ENCODE measurements around the gene PLAGL1. TPM values are rescaled to one million over a fixed set of nuclear protein-coding genes. Genes with fewer than 3 reads are reported as not detected.

The PLAGL1 gene
- total and polyA plus RNA-seq, 7 donors = 2.5 to 15.4 (median 3.3) TPM

DNA sequence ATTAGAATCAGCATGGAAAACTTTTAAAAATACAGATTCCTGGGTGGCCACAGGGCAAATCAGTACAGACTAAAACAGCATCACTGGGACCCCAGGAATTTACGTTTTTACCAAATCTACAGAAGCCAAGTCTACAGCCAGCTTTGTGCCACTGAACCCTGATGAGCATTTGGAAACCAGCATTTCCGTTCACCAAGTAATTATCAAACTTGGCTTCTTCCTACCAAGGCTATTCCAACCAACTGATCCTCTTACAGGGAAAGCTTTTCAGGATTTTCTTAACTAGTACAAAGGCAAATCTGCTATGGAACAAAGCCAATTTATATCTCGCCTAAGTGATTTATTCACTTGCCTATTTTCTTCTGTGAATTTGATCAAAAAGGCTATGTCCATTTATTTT lies 47.0 kb downstream of the PLAGL1 start:
- Histone ChIP-seq H3K36me3 (ENCODE audit: insufficient read depth in 1 of 2, low read depth in 1 of 2) (peaks cover 0 to 4% of the 10 kb centered on the region in 2 donors), H3K4me3 (no peak overlapping the region), H3K27ac (no peak overlapping the region), H3K9me3 (no peaks in the 10 kb centered on the region), H3K4me1 (peaks cover 7% of the 10 kb centered on the region), H3K27me3 (ENCODE audit: insufficient read depth in 3 of 3, low read length in 2 of 3) (peaks cover 0 to 3% (median 0%) of the 10 kb centered on the region in 3 donors)
- DNase-seq (no peak), ATAC-seq (no peak)
- TF ChIP-seq, protein P1, sequence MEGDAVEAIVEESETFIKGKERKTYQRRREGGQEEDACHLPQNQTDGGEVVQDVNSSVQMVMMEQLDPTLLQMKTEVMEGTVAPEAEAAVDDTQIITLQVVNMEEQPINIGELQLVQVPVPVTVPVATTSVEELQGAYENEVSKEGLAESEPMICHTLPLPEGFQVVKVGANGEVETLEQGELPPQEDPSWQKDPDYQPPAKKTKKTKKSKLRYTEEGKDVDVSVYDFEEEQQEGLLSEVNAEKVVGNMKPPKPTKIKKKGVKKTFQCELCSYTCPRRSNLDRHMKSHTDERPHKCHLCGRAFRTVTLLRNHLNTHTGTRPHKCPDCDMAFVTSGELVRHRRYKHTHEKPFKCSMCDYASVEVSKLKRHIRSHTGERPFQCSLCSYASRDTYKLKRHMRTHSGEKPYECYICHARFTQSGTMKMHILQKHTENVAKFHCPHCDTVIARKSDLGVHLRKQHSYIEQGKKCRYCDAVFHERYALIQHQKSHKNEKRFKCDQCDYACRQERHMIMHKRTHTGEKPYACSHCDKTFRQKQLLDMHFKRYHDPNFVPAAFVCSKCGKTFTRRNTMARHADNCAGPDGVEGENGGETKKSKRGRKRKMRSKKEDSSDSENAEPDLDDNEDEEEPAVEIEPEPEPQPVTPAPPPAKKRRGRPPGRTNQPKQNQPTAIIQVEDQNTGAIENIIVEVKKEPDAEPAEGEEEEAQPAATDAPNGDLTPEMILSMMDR (IDR thresholded peaks at IDR 0.05) = no peak
- WGBS, 3 donors = 50 to 62% (median 53%) methylated on average over 3 of the region's 3 CpGs
- intact Hi-C loops (cut with DNase I) = no loop called here

DNA sequence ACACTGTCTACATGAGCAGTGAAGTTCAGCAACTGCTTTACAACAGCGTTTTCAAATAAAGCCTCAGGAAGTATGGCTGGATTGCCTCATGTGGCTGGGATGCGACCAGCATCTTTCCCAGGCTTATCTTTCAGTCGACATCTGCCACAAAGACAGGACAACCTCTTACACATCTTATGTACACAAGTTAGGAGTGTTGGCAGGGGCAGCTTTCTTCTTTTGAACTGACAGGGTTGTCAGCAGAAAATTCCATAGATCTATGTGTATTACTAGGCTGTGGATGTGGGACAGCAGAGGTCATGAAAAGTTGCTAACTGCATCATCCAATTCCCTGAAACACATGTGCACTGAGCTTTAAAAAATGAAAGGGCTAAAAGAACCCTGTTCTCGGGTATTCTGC lies 48.1 kb downstream of the PLAGL1 start:
- H3K27ac ChIP-seq = no peak overlapping the region
- H3K4me3 ChIP-seq = no peak overlapping the region
- H3K36me3 ChIP-seq (ENCODE audit: insufficient read depth in 1 of 2, low read depth in 1 of 2) = peaks cover 0 to 4% of the 10 kb centered on the region in 2 donors
- ATAC-seq (no peak), DNase-seq (no peak)
- intact Hi-C loops (cut with DNase I) = no loop called here
- no peaks in the 10 kb centered on the region for H3K9me3 ChIP-seq
- H3K27me3 ChIP-seq (ENCODE audit: insufficient read depth in 3 of 3, low read length in 2 of 3) = peaks cover 0 to 3% (median 0%) of the 10 kb centered on the region in 3 donors
- peaks cover 7% of the 10 kb centered on the region for H3K4me1 ChIP-seq
- TF ChIP-seq, protein P1 (IDR thresholded peaks at IDR 0.05) = no peak
- 42 to 56% (median 47%) methylated on average over 4 of the region's 4 CpGs for WGBS, 3 donors

DNA sequence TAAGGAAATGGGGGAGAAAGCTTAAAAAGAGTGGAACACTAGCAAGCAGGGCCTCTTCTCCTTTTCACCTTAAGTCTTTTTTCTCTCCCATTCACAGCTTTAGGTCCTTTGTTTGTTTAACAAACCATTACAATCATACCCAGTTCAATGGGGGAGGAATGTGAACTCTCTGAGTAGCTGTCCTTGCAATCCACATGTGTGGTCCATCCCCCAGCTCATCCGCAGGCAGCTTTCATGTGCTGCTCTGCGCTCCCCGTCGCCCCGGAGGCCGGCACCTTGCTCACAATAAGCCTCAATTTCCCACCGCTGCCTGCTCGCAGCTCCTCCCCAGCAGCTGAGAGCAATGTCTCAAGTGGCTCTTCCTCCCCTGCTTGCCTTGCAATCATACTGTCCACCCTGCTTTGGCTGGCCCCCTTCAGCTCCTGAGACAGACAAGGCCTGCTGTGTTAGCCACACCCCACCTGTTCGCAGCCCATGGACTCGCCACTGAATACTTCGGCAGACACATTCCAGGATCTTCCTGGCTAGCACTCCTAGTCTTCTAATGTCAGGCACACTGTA lies 49.1 kb downstream of the PLAGL1 start:
- Histone ChIP-seq H3K36me3 (ENCODE audit: insufficient read depth in 1 of 2, low read depth in 1 of 2) (peaks cover 0 to 4% of the 10 kb centered on the region in 2 donors), H3K27me3 (ENCODE audit: insufficient read depth in 3 of 3, low read length in 2 of 3) (peaks cover 0 to 3% (median 0%) of the 10 kb centered on the region in 3 donors), H3K4me1 (peaks cover 7% of the 10 kb centered on the region), H3K27ac (no peak overlapping the region), H3K9me3 (no peaks in the 10 kb centered on the region), H3K4me3 (no peak overlapping the region)
- intact Hi-C loops (cut with DNase I) = no loop called here
- TF ChIP-seq, protein P1 (IDR thresholded peaks at IDR 0.05) = no peak
- DNase-seq = no peak
- 33 to 53% (median 34%) methylated on average over 11 of the region's 11 CpGs for WGBS, 3 donors
- peak in 2 of 4 donors; percentile 40 to 58 for ATAC-seq

DNA sequence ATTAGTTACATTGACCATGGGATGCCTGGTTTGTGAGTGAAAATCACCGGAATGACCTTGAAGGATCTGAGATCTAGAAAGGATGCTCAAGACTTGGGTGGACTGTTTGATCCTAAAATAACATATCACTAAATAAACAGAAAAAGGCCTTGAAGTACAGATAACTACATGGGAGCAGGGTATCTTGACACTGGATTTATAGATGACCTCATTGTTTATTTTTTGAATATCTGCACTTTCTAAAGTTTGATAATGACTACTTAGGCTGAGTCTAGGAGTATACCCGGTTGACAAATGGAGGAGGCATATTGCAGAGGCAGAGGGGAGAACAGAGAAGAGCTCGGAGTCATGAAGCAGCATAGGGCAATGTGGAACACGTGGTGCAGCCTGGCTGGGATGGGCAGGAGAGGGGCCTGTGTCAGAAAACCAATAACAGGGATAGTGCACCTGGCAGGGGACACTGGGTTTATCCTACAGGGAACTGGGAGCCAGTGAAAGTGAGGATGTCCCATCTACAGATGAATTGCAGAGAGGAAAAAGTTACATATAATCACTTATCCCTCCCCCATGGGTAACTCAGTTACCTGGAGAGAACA lies 50.3 kb downstream of the PLAGL1 start:
- H3K9me3 ChIP-seq = no peaks in the 10 kb centered on the region
- H3K36me3 ChIP-seq (ENCODE audit: insufficient read depth in 1 of 2, low read depth in 1 of 2) = peaks cover 0 to 4% of the 10 kb centered on the region in 2 donors
- ATAC-seq = no peak
- H3K4me1 ChIP-seq = no peaks in the 10 kb centered on the region
- DNase-seq = no peak
- WGBS, 3 donors = 71 to 85% (median 76%) methylated on average over 4 of the region's 4 CpGs
- TF ChIP-seq, protein P1 (IDR thresholded peaks at IDR 0.05) = no peak
- H3K27me3 ChIP-seq (ENCODE audit: insufficient read depth in 3 of 3, low read length in 2 of 3) = peaks cover 0 to 3% (median 0%) of the 10 kb centered on the region in 3 donors
- no peak overlapping the region for H3K27ac ChIP-seq
- no peak overlapping the region for H3K4me3 ChIP-seq
- intact Hi-C loops (cut with DNase I) = no loop called here

All from psoas muscle (tissue), 8 donors.